SU-DHL-6 (cell line): ENCODE results near the gene SLC37A2.
"Not testable (repeated sequence)": the region's sequence is repeated elsewhere in the genome, so short reads cannot be mapped to it uniquely, and the experiment has no call there.

ENCODE experiments used
- H2AFZ ChIP-seq: fragments of 200-600 bp; sonication (generic); 2 replicates; pipeline ENCODE4 v1.6.1; 2014; ENCODE audit warnings: low read depth, mild to moderate bottlenecking, moderate library complexity, mixed read lengths, antibody characterized with exemption, low read length; ENCODE audit not compliant: severe bottlenecking
- H3F3A ChIP-seq: fragments of 200-600 bp; shearing (Covaris generic); 2 replicates; pipeline ENCODE4 v1.6.0; 2016; ENCODE audit warnings: antibody characterized with exemption, mild to moderate bottlenecking; ENCODE audit not compliant: insufficient read depth
- H3K27ac ChIP-seq: fragments of 200-600 bp; sonication (generic); 2 replicates; pipeline ENCODE4 v1.5.1; 2016; ENCODE audit warnings: low read depth, mild to moderate bottlenecking, low read length, moderate library complexity, mixed read lengths
- H3K27me3 ChIP-seq: fragments of 200-600 bp; sonication (generic), shearing (Covaris generic); 2 replicates; pipeline ENCODE4 v1.6.0; 2014; ENCODE audit warnings: mild to moderate bottlenecking, low read length
- H3K36me3 ChIP-seq: fragments of 200-600 bp; sonication (generic); 2 replicates; pipeline ENCODE4 v1.6.1; 2014; ENCODE audit warnings: mild to moderate bottlenecking, low read length, mixed read lengths
- H3K4me2 ChIP-seq: fragments of 300-600, 200-600 bp; shearing (Covaris generic), sonication (generic); 2 replicates; pipeline ENCODE4 v1.6.0; 2014; ENCODE audit warnings: low read length, low read depth, mild to moderate bottlenecking; ENCODE audit not compliant: poor library complexity, severe bottlenecking
- H3K4me3 ChIP-seq: fragments of 200-600 bp; sonication (generic); 2 replicates; pipeline ENCODE4 v1.5.1; 2014; ENCODE audit warnings: antibody characterized with exemption, low read length, mild to moderate bottlenecking, mixed read lengths; ENCODE audit not compliant: insufficient read depth, poor library complexity, severe bottlenecking
- H3K79me2 ChIP-seq: fragments of 200-600 bp; sonication (generic); 2 replicates; pipeline ENCODE4 v1.6.1; 2014; ENCODE audit warnings: mild to moderate bottlenecking, low read length, moderate library complexity; ENCODE audit not compliant: insufficient read depth
- H3K9ac ChIP-seq: fragments of 200-600 bp; sonication (generic); 2 replicates; pipeline ENCODE4 v1.7.0; 2014; ENCODE audit warnings: mild to moderate bottlenecking, low read length
- H3K9me2 ChIP-seq: fragments of 200-600 bp; sonication (generic); replicated peaks from 2 replicates; pipeline ENCODE4 v1.6.1; 2014; ENCODE audit warnings: low read length; ENCODE audit not compliant: insufficient read depth
- H3K9me3 ChIP-seq: fragments of 200-600 bp; sonication (generic); 2 replicates; pipeline ENCODE4 v1.6.1; 2014; ENCODE audit warnings: low read length, mixed read lengths; ENCODE audit not compliant: insufficient read depth
- H4K20me1 ChIP-seq: fragments of 200-600 bp; sonication (generic); 2 replicates; pipeline ENCODE4 v1.6.1; 2014; ENCODE audit warnings: low read depth, mild to moderate bottlenecking, antibody characterized with exemption, low read length, moderate library complexity, mixed read lengths
- CTCF ChIP-seq: fragments of 200-600 bp; sonication (generic); IDR thresholded peaks from one replicate; pipeline ENCODE4 v1.5.1; 2017; ENCODE audit warnings: antibody characterized with exemption, mild to moderate bottlenecking, low read length, moderate library complexity; ENCODE audit not compliant: insufficient read depth, poor library complexity, severe bottlenecking
- EZH2phosphoT487 ChIP-seq: fragments of 200-600 bp; sonication (generic), shearing (Covaris generic); conservative IDR thresholded peaks from 2 replicates; pipeline ENCODE4 v1.6.1; 2018; ENCODE audit warnings: mild to moderate bottlenecking, antibody characterized with exemption, low read length, moderate library complexity, mixed read lengths

Gene SLC37A2

GRCh38 chr11:125022551-125022950 lies 40.6 kb upstream of the SLC37A2 start:
- Histone ChIP-seq H3K9me2 (no peaks in the 10 kb centered on the region), H3K27me3 (no peaks in the 10 kb centered on the region), H3K9me3 (no peaks in the 10 kb centered on the region), H3K79me2 (no peaks in the 10 kb centered on the region), H3F3A (no peaks in the 10 kb centered on the region), H4K20me1 (no peaks in the 10 kb centered on the region), H2AFZ (no peak overlapping the region), H3K4me3 (no peak overlapping the region), H3K36me3 (no peaks in the 10 kb centered on the region), H3K9ac (no peak overlapping the region), H3K27ac (no peak overlapping the region), H3K4me2 (no peak overlapping the region)
- TF ChIP-seq EZH2phosphoT487, result no peak

- no peaks in the 10 kb centered on the region for H4K20me1 ChIP-seq
- H3K4me3 ChIP-seq, result no peak overlapping the region
- no peaks in the 10 kb centered on the region for H3K36me3 ChIP-seq
- H3K27ac ChIP-seq, result no peak overlapping the region
- H3K27me3 ChIP-seq, result no peaks in the 10 kb centered on the region
- no peak overlapping the region for H2AFZ ChIP-seq
- H3F3A ChIP-seq, result no peaks in the 10 kb centered on the region
- H3K9me3 ChIP-seq, result no peaks in the 10 kb centered on the region
- H3K79me2 ChIP-seq, result no peaks in the 10 kb centered on the region
- TF ChIP-seq CTCF, result no peak
- no peak for TF ChIP-seq EZH2phosphoT487
- no peaks in the 10 kb centered on the region for H3K9me2 ChIP-seq
- no peak overlapping the region for H3K9ac ChIP-seq
- H3K4me2 ChIP-seq, result no peak overlapping the region
These were observed 37.1 kb upstream of the SLC37A2 start for GRCh38 chr11:125025968-125026367.

- H3K27me3 ChIP-seq, H3K4me3 ChIP-seq, H3K4me2 ChIP-seq, H3K9me2 ChIP-seq, H2AFZ ChIP-seq, H3K9me3 ChIP-seq, H3K79me2 ChIP-seq, H3F3A ChIP-seq, H3K27ac ChIP-seq, H4K20me1 ChIP-seq, H3K9ac ChIP-seq, H3K36me3 ChIP-seq: not testable (repeated sequence)
These were observed 33.7 kb upstream of the SLC37A2 start for GRCh38 chr11:125029431-125029830.

- Histone ChIP-seq H3K27ac (no peak overlapping the region), H2AFZ (no peak overlapping the region), H3K4me2 (no peak overlapping the region)
These were observed 26.2 kb upstream of the SLC37A2 start for GRCh38 chr11:125036933-125037332.

More at GRCh38 chr11:125036933-125037332, 26.2 kb upstream of the SLC37A2 start:
- Histone ChIP-seq H3K9ac (no peak overlapping the region), H3K9me3 (peaks cover 3% of the 10 kb centered on the region; the same call in 1 of the 2 replicates), H3F3A (0 out of 2 replicates have a peak, but pooled peaks cover 4% of the 10 kb centered on the region), H3K4me3 (no peak overlapping the region), H3K9me2 (no peaks in the 10 kb centered on the region), H4K20me1 (no peaks in the 10 kb centered on the region), H3K36me3 (no peaks in the 10 kb centered on the region), H3K79me2 (no peaks in the 10 kb centered on the region), H3K27me3 (no peaks in the 10 kb centered on the region)
- TF ChIP-seq EZH2phosphoT487 (no peak), CTCF (no peak)
